Measurements from ENCODE around the gene SGK1. TPM values are rescaled to one million over a fixed set of nuclear protein-coding genes. Genes with fewer than 3 reads are reported as not detected.

The SGK1 gene
- total and polyA plus RNA-seq, 10 of the 15 experiments (the other 5 are each of a cell fraction or from before 2014, with no cell fraction given), result 0.62 to 5.1 (median 2.9) TPM

DNA sequence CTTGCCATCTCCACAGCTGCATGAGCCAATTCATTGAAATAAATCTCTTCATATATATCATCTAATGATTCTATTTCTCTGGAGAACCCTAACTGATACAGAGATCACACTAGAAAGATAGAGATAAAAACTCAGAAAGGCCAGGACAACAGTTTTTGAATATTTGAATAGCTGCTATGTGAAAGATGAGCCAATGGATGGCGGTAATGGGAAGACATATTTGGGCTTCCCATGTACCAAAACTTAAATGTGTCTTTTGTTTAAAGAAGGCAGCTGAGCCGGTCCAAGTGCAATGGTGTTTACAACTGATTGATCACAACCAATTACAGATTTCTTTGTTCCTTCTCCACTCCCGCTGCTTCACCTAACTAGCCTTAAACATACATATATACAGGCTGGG, 35.1 kb downstream of the SGK1 start:
- CTCF ChIA-PET, result interaction anchor here (1.1 to 1.5 kb wide), 3 partner anchors 90 to 358 kb away, joined by 3 to 5 read pairs (median 3); no protein-coding TSS in a partner anchor
- no peak for FAIRE-seq
- ATAC-seq, result no peak

More for the DNA sequence above, 35.1 kb downstream of the SGK1 start:
- ChIA-PET POLR2A (no interaction called here), SMC1A (ENCODE audit: uncharacterized antibody, unreplicated experiment) (interaction anchor here (0.9 to 1.2 kb wide), 3 partner anchors 13 to 358 kb away, joined by 3 to 4 read pairs (median 4); no protein-coding TSS in a partner anchor), RAD21 (ENCODE audit: unreplicated experiment) (no interaction called here)
- no peak overlapping the region for H3K4me3 ChIP-seq
- intact Hi-C loops (cut with micrococcal nuclease; ENCODE audit: unreplicated experiment), result no loop called here
- H2AFZ ChIP-seq (ENCODE audit: control insufficient read depth, low read depth, low read length), result no peak overlapping the region
- no peak overlapping the region for H3K27ac ChIP-seq (ENCODE audit: control insufficient read depth, insufficient read depth)
- no peaks in the 10 kb centered on the region for H3K79me2 ChIP-seq (ENCODE audit: control insufficient read depth, insufficient read depth, low read length)
- H3K4me1 ChIP-seq (ENCODE audit: control insufficient read depth, insufficient read depth, low read length), result peaks cover 2% of the 10 kb centered on the region; the same call in 1 of the 2 replicates
- H4K20me1 ChIP-seq (ENCODE audit: control insufficient read depth, insufficient read depth), result no peaks in the 10 kb centered on the region
- DNase-seq (ENCODE audit: low read depth, low spot score), result no peak
- no peaks in the 10 kb centered on the region for H3K27me3 ChIP-seq (replicated peaks in 1 of 2; ENCODE audit: control insufficient read depth in 2 of 2, insufficient read depth in 2 of 2, low read length in 1 of 2)
- in situ Hi-C loops (cut with MboI), result no loop called here
- WGBS (ENCODE audit: insufficient coverage, insufficient replicate concordance, low lambda C conversion rate, missing lambda C conversion rate), result 68% methylated on average over 3 of the region's 3 CpGs
- H3K36me3 ChIP-seq (ENCODE audit: control insufficient read depth in 2 of 2, insufficient read depth in 2 of 2, low read length in 1 of 2), result no peaks in the 10 kb centered on the region
- H3K9ac ChIP-seq (ENCODE audit: control insufficient read depth, insufficient read depth, low read length), result no peak overlapping the region
- BruUV-seq (replicated peaks), result no TSS peak
- TF ChIP-seq RBBP5 (conservative IDR thresholded peaks at IDR 0.05) (no peak), IKZF1 (conservative IDR thresholded peaks at IDR 0.05) (no peak), SPI1 (IDR thresholded peaks at IDR 0.05; ENCODE audit: borderline replicate concordance, insufficient read depth, low read depth, low read length) (no peak), NR2F1 (conservative IDR thresholded peaks at IDR 0.05) (no peak), MYC (IDR thresholded peaks at IDR 0.05; ENCODE audit: insufficient read depth, insufficient read length, insufficient replicate concordance, low read length, severe bottlenecking) (no peak), DPF2 (IDR thresholded peaks at IDR 0.05) (no peak), WRNIP1 (IDR thresholded peaks at IDR 0.05; ENCODE audit: borderline replicate concordance, low read depth, low read length) (no peak), SMAD1 (IDR thresholded peaks at IDR 0.05; ENCODE audit: low read depth, partially characterized antibody) (no peak), HDAC6 (IDR thresholded peaks at IDR 0.05; ENCODE audit: unreplicated experiment) (no peak), MYB (IDR thresholded peaks at IDR 0.05; ENCODE audit: borderline replicate concordance, low read depth, low read length) (no peak), FOS (IDR thresholded peaks at IDR 0.05; ENCODE audit: borderline replicate concordance, extremely low read depth, insufficient read length) (no peak)
- TF ChIP-seq, protein P1, sequence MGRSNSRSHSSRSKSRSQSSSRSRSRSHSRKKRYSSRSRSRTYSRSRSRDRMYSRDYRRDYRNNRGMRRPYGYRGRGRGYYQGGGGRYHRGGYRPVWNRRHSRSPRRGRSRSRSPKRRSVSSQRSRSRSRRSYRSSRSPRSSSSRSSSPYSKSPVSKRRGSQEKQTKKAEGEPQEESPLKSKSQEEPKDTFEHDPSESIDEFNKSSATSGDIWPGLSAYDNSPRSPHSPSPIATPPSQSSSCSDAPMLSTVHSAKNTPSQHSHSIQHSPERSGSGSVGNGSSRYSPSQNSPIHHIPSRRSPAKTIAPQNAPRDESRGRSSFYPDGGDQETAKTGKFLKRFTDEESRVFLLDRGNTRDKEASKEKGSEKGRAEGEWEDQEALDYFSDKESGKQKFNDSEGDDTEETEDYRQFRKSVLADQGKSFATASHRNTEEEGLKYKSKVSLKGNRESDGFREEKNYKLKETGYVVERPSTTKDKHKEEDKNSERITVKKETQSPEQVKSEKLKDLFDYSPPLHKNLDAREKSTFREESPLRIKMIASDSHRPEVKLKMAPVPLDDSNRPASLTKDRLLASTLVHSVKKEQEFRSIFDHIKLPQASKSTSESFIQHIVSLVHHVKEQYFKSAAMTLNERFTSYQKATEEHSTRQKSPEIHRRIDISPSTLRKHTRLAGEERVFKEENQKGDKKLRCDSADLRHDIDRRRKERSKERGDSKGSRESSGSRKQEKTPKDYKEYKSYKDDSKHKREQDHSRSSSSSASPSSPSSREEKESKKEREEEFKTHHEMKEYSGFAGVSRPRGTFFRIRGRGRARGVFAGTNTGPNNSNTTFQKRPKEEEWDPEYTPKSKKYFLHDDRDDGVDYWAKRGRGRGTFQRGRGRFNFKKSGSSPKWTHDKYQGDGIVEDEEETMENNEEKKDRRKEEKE (IDR thresholded peaks at IDR 0.05), result no peak
- no peaks in the 10 kb centered on the region for H3K9me3 ChIP-seq (replicated peaks; ENCODE audit: control insufficient read depth, insufficient read depth, low read length)
- no peak overlapping the region for H3K4me2 ChIP-seq (ENCODE audit: control insufficient read depth, insufficient read depth)
